ENCODE results near the gene HTR5A. TPM values are rescaled to one million over a fixed set of nuclear protein-coding genes. Genes with fewer than 3 reads are reported as not detected.
"Not testable (repeated sequence)": the region's sequence is repeated elsewhere in the genome, so short reads cannot be mapped to it uniquely, and the experiment has no call there.

The HTR5A gene
- not detected in 2 replicates for total RNA-seq

DNA sequence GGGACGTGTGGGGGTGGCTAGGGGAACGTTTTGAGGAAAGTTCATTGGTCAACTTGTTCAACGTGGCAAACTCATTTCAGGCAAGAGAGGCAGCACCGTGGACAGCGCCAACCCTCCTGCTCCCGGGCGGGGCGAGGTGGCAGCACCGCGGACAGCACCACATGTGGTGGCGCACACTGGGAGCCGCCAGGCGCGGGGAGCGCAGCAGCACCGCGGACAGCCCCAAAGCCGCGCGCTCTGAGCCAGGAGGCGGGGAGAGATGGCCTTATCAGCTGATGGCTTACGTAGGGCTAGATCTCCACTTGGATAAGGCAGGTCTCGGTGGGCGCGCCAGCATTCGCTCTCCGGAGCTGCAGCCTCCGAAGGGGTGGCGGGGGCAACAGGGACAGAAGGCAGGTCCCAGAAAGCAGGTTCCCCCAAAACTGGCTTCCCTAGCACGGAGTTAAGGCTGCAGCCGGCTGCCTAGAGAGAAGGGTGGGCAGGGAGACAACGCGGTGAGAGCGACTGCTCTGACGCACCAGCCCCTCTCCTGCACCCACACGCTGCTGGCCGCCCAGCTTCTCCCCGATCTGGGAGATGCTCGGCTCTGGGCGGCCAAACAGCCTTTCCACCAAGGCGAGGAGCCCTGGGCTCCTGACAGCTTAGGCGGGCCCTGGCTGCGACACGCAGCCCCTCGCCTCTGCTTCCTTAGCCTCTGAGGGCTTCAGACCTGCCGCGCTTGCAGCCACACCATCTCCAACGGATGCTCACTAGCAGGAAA, at the start of gene HTR5A:
TSS of gene HTR5A (plus strand) at position 333 of the 760 bp plus-strand sequence. CDS start 576 bp downstream, outside the sequence.
- TF ChIP-seq, protein P1, sequence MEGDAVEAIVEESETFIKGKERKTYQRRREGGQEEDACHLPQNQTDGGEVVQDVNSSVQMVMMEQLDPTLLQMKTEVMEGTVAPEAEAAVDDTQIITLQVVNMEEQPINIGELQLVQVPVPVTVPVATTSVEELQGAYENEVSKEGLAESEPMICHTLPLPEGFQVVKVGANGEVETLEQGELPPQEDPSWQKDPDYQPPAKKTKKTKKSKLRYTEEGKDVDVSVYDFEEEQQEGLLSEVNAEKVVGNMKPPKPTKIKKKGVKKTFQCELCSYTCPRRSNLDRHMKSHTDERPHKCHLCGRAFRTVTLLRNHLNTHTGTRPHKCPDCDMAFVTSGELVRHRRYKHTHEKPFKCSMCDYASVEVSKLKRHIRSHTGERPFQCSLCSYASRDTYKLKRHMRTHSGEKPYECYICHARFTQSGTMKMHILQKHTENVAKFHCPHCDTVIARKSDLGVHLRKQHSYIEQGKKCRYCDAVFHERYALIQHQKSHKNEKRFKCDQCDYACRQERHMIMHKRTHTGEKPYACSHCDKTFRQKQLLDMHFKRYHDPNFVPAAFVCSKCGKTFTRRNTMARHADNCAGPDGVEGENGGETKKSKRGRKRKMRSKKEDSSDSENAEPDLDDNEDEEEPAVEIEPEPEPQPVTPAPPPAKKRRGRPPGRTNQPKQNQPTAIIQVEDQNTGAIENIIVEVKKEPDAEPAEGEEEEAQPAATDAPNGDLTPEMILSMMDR (conservative IDR thresholded peaks at IDR 0.05; ENCODE audit: low read depth, low read length), result no peak
- H3K4me3 ChIP-seq (ENCODE audit: low read depth, low read length), result no peak within 1 kb of the TSS
- peak; percentile 18 for DNase-seq (ENCODE audit: low read depth)

DNA sequence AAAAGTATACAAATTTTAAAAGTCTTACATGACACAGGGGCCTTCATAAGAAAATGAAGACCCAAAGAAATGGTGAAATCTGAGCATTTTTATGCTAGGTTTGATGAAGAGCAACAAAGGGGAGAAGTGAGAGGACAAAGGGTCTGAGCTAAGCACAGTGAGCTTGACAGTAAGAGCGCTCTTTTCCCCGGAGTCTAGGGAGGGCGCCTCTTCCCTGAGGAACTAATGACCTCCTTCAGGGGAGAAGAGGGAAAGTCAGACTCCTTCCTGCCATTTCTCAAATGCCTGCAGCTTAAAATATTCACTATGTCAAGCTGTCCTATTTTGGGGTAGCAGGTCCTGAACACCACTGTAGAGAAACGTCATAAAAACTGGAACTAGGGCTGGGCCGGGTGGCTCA, 49.1 kb upstream of the HTR5A start:
- no peak overlapping the region for H3K4me3 ChIP-seq (ENCODE audit: low read depth, low read length)
- TF ChIP-seq, protein P1 (conservative IDR thresholded peaks at IDR 0.05; ENCODE audit: low read depth, low read length), result no peak
- DNase-seq (ENCODE audit: low read depth), result no peak

DNA sequence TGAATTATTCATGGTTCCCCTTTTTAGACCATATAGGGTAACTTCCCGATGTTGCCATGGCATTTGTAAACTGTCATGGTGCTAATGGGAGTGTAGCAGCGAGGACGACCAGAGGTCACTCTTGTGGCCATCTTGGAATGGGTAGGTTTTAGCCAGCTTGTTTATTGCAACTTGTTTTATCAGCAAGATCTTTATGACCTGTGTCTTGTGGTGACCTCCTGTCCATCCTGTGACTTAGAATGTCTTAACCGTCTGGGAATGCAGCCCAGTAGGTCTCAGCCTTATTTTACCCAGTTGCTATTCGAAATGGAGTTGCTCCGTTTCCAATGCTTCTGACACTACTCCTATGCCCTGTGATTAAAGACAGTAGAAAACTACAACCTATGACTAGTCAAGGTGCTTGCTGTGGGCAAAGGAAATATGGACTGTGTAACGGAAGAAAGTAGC, 48.4 kb upstream of the HTR5A start:
- no peak for DNase-seq (ENCODE audit: low read depth)
- TF ChIP-seq, protein P1 (conservative IDR thresholded peaks at IDR 0.05; ENCODE audit: low read depth, low read length), result no peak

DNA sequence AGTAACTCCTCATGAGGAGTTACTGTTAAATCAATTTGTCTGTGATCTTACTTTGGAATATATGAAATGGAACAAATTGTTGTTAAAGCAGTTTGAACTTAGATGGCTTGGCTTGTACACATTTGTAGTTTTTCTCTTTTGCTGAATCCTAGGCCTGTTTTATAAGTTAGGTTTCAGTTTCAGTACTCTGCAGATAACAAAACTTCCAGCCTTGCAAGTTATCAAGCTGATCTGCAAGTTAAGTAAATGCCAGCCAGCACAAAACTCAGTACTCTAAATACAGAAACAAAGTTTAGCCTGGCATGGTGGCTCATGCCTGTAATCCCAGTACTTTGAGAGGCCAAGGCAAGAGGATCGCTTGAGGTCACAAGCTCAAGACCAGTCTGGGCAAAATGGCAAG, 42.2 kb upstream of the HTR5A start:
- no peak for DNase-seq (ENCODE audit: low read depth)
- TF ChIP-seq, protein P1 (conservative IDR thresholded peaks at IDR 0.05; ENCODE audit: low read depth, low read length), result no peak
- H3K4me3 ChIP-seq (ENCODE audit: low read depth, low read length), result no peak overlapping the region

More for the DNA sequence above, 48.4 kb upstream of the HTR5A start:
- no peak overlapping the region for H3K4me3 ChIP-seq (ENCODE audit: low read depth, low read length)

DNA sequence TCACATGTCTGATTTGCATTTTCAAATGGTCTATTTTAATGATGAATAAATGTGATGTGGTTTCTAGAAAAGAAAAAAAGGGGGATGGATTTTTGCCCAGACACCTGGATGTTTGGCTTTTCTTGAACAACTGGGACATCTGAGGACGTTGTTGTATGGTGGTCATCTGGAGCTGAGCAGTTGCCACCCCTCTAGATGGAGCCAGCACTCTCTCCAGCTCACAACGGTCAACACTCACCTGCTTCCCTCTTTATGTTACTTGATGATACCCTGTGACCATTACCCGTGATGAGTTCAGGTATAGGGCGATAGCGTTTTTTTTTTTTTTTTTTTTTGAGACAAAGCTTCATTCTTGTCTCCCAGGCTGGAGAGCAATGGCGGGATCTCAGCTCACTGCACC, 37.1 kb upstream of the HTR5A start:
- TF ChIP-seq, protein P1 (conservative IDR thresholded peaks at IDR 0.05; ENCODE audit: low read depth, low read length), result peak; percentile 18
- no peak for DNase-seq (ENCODE audit: low read depth)
- H3K4me3 ChIP-seq (ENCODE audit: low read depth, low read length), result no peak overlapping the region

DNA sequence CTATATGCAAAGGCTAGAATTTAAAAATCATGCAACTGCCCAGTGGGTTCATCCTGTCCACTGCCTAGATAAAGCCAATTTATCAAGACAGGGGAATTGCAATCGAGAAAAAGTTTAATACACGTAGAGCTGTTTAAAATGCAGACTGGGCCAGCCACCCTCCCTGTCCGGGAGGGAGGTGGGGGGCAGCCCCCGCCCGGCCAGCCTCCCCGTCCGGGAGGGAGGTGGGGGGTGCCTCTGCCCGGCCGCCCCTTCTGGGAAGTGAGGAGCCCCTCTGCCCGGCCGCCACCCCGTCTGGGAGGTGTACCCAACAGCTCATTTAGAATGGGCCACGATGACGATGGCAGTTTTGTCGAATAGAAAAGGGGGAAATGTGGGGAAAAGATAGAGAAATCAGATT, 35.6 kb upstream of the HTR5A start:
- DNase-seq (ENCODE audit: low read depth); H3K4me3 ChIP-seq (ENCODE audit: low read depth, low read length): not testable (repeated sequence)

DNA sequence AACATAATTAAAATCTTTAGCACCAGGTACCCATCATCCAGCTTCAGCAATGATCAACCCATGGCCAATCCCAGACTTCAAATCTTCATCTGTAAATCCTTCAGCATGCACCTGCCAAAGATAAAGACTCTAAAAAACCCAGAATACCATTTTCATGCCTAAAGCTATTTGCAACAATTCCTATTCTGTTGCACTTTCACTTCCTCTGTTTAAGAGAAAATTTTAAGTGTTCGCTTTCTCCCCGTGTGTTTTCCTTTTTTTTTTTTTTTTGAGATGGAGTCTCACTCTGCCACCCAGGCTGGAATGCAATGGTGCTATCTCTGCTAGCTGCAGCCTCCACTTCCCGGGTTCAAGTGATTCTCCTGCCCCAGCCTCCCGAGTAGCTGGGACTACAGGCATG, 31.8 kb upstream of the HTR5A start:
- no peak overlapping the region for H3K4me3 ChIP-seq (ENCODE audit: low read depth, low read length)
- no peak for DNase-seq (ENCODE audit: low read depth)

More for the DNA sequence above, 31.8 kb upstream of the HTR5A start:
- TF ChIP-seq, protein P1 (conservative IDR thresholded peaks at IDR 0.05; ENCODE audit: low read depth, low read length), result no peak
